ENCODE results near the gene STX7.

Gene STX7

DNA sequence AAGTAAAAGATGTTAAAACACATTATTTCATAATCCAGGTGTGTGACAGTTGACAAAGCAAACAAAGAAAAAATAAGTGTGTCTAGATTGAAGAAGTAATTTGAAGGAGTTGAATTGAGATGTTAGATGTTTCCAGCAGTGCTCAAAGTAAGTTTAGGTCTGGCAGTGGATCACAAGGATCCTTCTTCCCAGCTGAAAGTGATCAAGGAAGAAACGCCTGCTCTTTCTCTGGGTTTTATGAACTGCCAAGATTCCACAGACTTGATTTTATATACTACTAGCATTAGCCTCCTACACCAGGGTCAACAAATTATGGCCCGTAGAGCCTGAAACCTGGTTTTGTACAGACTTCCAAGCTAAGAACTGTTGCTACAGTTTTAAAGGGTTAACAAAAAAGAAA lies 30.3 kb downstream of the STX7 start:
- no peaks in the 10 kb centered on the region for H3K27me3 ChIP-seq
- DNase-seq: no peak
- H3K36me3 ChIP-seq: no peaks in the 10 kb centered on the region
- peaks cover 0 to 29% (median 2%) of the 10 kb centered on the region in 4 donors for H3K4me1 ChIP-seq
- TF ChIP-seq, protein P1, sequence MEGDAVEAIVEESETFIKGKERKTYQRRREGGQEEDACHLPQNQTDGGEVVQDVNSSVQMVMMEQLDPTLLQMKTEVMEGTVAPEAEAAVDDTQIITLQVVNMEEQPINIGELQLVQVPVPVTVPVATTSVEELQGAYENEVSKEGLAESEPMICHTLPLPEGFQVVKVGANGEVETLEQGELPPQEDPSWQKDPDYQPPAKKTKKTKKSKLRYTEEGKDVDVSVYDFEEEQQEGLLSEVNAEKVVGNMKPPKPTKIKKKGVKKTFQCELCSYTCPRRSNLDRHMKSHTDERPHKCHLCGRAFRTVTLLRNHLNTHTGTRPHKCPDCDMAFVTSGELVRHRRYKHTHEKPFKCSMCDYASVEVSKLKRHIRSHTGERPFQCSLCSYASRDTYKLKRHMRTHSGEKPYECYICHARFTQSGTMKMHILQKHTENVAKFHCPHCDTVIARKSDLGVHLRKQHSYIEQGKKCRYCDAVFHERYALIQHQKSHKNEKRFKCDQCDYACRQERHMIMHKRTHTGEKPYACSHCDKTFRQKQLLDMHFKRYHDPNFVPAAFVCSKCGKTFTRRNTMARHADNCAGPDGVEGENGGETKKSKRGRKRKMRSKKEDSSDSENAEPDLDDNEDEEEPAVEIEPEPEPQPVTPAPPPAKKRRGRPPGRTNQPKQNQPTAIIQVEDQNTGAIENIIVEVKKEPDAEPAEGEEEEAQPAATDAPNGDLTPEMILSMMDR (IDR thresholded peaks at IDR 0.05): no peak
- H3K27ac ChIP-seq: no peak overlapping the region
- no peak overlapping the region for H3K4me3 ChIP-seq
- intact Hi-C loops (cut with DNase I; ENCODE audit: low total_unique reads): loop anchor here (5.0 to 10.0 kb wide), 2 partner anchors 180 to 208 kb away; no protein-coding TSS in a partner anchor
- no peaks in the 10 kb centered on the region for H3K9me3 ChIP-seq

DNA sequence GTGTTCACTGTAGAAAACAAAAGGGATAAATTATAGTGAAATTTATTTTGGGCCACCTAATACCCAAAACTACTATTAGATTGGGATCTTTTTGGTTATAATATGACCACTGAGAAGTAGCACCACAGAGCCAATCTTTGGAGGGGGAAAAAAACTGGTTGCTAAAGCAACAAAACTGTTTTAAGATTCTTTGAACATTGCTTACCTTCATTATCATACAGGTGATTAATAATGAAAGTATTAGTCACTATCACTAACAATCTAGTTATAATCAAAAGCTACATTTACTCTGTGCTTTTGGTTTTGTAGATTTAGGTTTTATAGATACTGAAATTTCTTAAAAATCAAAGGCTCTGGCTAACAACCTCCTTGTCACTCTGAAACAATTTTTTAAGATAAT lies 31.7 kb downstream of the STX7 start:
- Histone ChIP-seq H3K4me1 (peaks cover 0 to 39% (median 2%) of the 10 kb centered on the region in 4 donors), H3K4me3 (no peak overlapping the region), H3K27me3 (no peaks in the 10 kb centered on the region), H3K27ac (no peak overlapping the region), H3K9me3 (no peaks in the 10 kb centered on the region), H3K36me3 (no peaks in the 10 kb centered on the region)
- TF ChIP-seq, protein P1 (IDR thresholded peaks at IDR 0.05): no peak
- no peak for DNase-seq
- intact Hi-C loops (cut with DNase I; ENCODE audit: low total_unique reads): loop anchor here (5.0 to 10.0 kb wide), 2 partner anchors 179 to 206 kb away; no protein-coding TSS in a partner anchor

DNA sequence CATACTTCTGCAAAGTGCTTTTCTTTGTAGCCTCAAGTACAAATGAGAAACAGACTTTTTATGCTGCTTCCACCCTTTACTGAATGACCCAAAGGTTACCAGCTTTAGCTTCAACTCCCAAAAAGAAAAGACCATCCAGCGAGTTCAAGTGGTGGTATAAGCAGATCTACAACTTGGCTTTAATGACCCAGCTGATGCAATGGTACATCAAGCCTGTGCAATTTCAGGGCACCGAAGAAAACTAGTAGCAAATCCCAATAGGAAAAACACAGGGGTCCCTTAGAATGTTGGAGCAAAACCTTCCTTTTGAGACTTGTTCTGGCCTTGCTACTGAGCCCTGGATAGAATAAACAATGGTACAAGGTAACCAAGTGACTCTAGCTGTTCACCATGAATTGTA lies 33.8 kb downstream of the STX7 start:
- no peak overlapping the region for H3K27ac ChIP-seq
- intact Hi-C loops (cut with DNase I; ENCODE audit: low total_unique reads): no loop called here
- H3K9me3 ChIP-seq: no peaks in the 10 kb centered on the region
- H3K27me3 ChIP-seq: no peaks in the 10 kb centered on the region
- no peak overlapping the region for H3K4me3 ChIP-seq
- peaks cover 0 to 37% (median 0%) of the 10 kb centered on the region in 4 donors for H3K4me1 ChIP-seq
- DNase-seq: no peak
- peaks cover 0 to 5% (median 0%) of the 10 kb centered on the region in 3 donors for H3K36me3 ChIP-seq
- TF ChIP-seq, protein P1 (IDR thresholded peaks at IDR 0.05): no peak

DNA sequence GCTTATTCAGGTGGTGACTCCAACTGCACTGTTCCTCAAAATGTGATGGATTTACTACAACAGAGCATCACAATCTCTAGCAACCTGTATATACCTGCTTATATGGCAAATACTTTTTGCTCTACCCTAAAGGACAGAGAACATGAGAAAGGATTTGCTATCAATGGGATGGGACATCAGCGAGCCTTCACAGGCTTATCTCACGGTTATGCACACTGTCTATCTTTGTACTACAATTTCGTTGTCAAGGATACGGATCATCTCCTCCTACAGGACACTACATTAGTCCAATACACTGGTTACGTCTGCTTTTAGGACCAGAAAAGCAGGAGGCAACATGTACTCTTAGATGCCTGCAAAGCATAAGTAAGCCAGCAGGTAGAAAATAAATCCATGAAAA lies 34.2 kb downstream of the STX7 start:
- peaks cover 0 to 5% (median 2%) of the 10 kb centered on the region in 3 donors for H3K36me3 ChIP-seq
- TF ChIP-seq, protein P1 (IDR thresholded peaks at IDR 0.05): no peak
- no peaks in the 10 kb centered on the region for H3K27me3 ChIP-seq
- no peaks in the 10 kb centered on the region for H3K9me3 ChIP-seq
- no peak overlapping the region for H3K4me3 ChIP-seq
- intact Hi-C loops (cut with DNase I; ENCODE audit: low total_unique reads): no loop called here
- H3K4me1 ChIP-seq: peaks cover 0 to 32% (median 0%) of the 10 kb centered on the region in 4 donors
- no peak for DNase-seq
- H3K27ac ChIP-seq: no peak overlapping the region

DNA sequence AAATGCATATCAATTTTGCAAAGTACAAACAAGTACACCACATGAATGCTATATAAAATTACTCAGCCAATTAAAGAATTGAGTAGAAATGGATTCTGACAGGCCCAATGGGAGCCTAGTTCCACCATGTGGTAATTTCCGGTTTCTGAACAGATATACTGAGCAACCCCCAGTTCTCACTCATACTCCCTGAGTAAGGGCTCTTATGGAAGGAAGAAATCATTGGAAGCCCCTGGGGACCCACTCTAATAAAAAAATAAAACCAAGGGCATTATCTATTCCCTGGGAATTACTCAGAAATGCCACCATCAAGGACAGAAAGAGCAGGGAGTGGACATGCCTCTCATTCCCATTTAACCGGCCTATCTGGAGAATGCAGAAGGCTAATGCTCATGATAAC lies 34.6 kb downstream of the STX7 start:
- Histone ChIP-seq H3K4me1 (peaks cover 0 to 28% (median 0%) of the 10 kb centered on the region in 4 donors), H3K9me3 (no peaks in the 10 kb centered on the region), H3K36me3 (peaks cover 0 to 5% (median 3%) of the 10 kb centered on the region in 3 donors), H3K27me3 (no peaks in the 10 kb centered on the region), H3K27ac (no peak overlapping the region), H3K4me3 (no peak overlapping the region)
- intact Hi-C loops (cut with DNase I; ENCODE audit: low total_unique reads): no loop called here
- TF ChIP-seq, protein P1 (IDR thresholded peaks at IDR 0.05): no peak
- no peak for DNase-seq

DNA sequence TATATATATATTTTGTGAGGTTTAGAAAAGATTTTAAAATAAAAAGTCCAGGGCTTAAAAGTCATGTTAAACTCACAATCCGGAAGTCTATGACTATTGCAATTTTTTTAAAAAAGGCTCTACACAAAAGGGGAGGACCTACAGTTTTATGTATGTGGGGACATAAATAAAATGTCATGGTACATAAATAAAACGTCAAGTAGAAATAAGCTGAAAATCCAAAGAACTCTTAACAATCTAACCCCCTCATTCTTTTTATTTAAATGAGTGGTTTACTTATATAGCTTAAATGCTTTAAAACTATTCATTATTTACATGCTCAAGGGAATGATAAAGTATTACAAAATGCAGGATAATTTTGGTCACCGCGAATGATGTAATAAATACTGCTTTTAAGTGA lies 36.2 kb downstream of the STX7 start:
- TF ChIP-seq, protein P1 (IDR thresholded peaks at IDR 0.05): no peak
- H3K36me3 ChIP-seq: peaks cover 10 to 15% (median 12%) of the 10 kb centered on the region in 3 donors
- intact Hi-C loops (cut with DNase I; ENCODE audit: low total_unique reads): no loop called here
- no peaks in the 10 kb centered on the region for H3K27me3 ChIP-seq
- no peaks in the 10 kb centered on the region for H3K9me3 ChIP-seq
- H3K4me1 ChIP-seq: peaks cover 0 to 22% (median 0%) of the 10 kb centered on the region in 4 donors
- no peak overlapping the region for H3K4me3 ChIP-seq
- DNase-seq: no peak
- no peak overlapping the region for H3K27ac ChIP-seq
